Islet precursor cell (in vitro differentiated cells): Measurements from ENCODE around the gene GSTCD.
"Not testable (repeated sequence)": the region's sequence is repeated elsewhere in the genome, so short reads cannot be mapped to it uniquely, and the experiment has no call there.

Experiments
- DNase-seq: peaks from one replicate; pipeline ENCODE4 v3.0.0-alpha.2; 2018

Gene GSTCD

GRCh38 chr4:105808750-105809041 lies 100.1 kb downstream of the GSTCD start:
- peak; percentile 52 for DNase-seq

DNA sequence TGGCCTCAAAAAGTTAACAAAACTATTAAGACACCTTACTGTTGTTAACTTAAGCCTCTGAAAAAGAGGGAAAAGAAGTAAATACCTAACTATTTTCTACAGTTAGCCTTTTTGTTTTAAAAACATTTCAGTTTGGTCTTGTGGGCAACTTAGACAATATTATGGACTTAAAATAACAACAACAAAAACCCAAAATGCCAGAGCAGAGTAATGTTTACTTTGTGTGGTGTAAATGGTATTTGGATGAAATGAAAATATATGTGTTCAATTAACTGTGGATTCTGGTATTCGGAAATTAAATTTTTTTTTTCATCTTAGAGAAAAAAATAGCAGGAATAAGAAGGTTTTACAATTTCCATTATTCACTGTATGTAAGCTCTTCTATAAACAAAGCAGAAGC lies 107.1 kb downstream of the GSTCD start:
- no peak for DNase-seq

DNA sequence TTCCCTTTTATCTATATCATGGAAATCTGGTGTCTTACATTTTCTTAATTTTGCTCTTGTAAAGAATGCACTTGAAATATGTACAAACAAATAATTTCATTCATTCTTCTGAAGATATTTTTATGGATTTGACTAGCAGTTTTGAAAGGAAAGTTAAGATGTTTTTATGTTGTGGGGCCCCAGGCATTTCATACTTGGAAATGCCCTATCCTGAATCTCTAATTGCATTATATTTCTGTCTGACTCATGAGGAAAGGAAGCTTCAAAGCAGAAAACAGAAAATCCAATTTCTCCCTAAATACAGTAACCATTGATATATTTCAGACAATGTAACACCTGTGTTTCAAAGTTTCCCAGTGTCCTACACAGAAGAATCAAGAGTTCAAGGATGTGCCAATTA lies 113.5 kb downstream of the GSTCD start:
- DNase-seq: no peak

GRCh38 chr4:105828074-105828473 lies 119.5 kb downstream of the GSTCD start:
- DNase-seq: no peak

GRCh38 chr4:105831189-105831588 lies 122.6 kb downstream of the GSTCD start:
- no peak for DNase-seq

DNA sequence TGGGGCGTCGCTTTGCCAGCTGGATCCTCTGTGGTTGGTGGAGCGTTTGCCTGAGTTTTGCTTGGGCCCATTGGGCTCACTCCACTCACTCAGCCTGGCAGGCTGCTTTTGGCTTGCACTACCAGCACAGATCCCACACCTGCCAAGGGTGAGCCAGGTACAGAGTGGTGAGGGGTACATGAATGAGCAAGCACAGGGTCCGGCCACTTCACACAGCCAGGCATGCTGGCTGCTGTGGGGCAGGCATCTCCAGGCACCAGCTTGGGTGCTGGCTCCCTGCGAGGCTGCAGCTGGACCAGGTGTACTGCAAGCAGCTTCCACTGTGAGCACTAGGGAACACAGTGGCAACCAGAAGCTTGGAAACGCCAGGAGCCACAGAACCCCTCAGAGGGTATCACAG lies 126.6 kb downstream of the GSTCD start:
- DNase-seq: no peak

GRCh38 chr4:105836537-105836936 lies 128.0 kb downstream of the GSTCD start:
- DNase-seq: no peak

- no peak for DNase-seq
Observed at GRCh38 chr4:105837037-105837436, 128.5 kb downstream of the GSTCD start.

GRCh38 chr4:105838082-105838481 lies 129.5 kb downstream of the GSTCD start:
- DNase-seq: no peak

DNA sequence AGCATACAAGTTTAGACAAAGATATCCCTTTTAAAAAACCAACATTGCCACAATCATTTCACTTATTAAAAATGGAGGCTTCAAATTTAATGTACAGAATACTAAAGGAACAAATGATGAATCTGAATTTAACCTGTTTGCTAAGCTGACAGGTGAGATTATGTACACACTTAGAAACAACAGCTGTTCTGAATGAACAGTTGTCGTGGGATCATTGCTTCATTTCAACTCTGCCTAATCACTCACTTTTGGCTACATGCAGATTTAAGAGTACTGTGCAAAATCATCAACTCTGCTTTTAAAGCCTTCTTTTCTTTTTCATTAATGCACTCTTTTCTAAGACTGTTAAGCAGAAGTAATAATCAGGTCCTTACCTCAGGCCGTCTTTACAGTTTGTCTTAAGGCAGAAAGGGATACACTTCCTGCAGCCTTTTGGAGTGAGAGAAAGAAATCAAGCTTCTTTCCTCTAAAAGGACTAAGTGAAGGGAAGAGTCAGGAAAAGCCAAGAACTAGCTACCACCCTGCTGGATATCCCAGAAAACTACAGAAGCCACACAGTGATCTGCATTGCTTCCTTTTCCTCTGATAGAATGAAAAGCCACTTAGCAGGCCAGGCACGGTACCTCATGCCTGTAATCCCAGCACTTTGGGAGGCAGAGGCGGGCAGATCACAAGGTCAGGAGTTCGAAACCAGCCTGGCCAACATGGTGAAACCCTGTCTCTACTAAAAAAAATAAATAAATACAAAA lies 132.0 kb downstream of the GSTCD start:
- DNase-seq: no peak

GRCh38 chr4:105843941-105844340 lies 135.4 kb downstream of the GSTCD start:
- DNase-seq: no peak

DNA sequence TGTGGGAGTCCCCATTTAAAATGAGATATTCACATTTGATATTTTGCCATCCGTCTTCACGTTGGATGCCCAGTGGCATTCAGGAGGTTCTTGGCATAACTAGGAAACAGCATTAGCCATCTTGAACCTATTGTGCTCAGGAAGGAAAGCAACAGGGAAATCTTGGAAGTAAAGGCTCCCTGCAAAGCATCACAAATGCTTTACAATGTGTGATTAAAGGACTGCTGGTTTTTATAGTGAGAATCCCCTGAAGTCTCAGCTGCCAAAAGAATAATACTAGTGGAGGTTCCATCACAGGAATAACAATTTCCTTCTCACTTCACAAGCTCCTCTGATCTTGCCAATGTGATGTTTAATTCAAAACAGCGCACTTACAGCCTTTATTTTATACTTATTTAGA lies 137.0 kb downstream of the GSTCD start:
- no peak for DNase-seq

- not testable (repeated sequence) for DNase-seq
Observed at GRCh38 chr4:105848359-105848758, 139.8 kb downstream of the GSTCD start.

GRCh38 chr4:105851196-105851595 lies 142.6 kb downstream of the GSTCD start:
- no peak for DNase-seq

DNA sequence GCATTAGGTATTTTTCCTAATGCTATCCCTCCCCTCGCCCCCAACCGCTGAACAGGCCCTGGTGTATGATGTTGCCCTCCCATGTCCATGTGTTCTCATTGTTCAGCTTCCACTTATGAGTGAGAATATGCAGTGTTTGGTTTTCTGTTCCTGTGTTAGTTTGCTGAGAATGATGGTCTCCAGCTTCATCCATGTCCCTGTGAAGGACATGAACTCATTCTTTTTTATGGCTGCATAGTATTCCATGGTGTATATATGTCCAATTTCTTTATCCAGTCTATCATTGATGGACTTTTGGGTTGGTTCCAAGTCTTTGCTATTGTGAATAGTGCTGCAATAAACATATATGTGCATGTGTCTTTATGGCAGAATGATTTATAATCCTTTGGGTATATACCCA lies 143.6 kb downstream of the GSTCD start:
- not testable (repeated sequence) for DNase-seq

DNA sequence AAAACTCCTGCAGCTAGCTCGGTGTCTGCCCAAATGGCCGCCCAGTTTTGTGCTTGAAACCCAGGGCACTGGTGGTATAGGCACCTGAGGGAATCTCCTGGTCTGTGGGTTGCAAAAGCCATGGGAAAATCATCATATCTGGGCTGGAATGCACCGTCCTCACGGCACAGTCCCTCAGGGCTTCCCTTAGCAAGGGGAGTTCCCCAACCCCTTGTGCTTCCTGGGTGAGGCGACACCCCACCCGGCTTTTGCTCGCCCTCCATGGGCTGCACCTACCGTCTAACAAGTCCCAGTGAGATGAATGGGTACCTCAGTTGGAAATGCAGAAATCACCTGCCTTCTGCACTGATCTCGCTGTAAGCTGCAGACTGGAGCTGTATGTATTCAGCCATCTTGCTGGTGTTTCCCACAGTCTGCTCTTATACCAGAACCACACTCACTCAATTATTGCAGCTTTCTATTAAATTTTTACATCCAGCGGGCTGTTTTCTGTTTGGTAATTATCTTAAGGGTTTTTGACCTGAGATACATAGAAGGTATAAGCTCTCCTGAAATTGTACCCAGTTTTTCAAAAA lies 150.0 kb downstream of the GSTCD start:
- no peak for DNase-seq

DNA sequence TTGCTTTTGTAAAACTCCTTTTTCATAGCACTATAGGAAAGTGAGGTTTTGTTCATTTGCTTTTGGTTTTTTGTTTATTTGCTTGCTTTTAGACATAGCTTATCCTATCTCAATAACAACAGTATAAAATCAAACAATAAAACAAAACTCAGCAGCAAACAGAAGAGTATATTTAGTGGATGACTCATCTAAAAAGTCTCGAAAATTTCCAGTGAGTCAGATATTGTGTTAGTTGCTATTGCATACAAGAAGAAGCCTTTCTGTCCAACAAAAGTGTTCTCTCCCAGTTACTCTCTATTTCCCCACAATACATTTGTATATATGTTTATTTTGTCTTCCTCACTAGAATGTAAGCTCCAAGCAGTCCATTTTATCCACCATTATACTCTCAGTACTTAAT lies 150.6 kb downstream of the GSTCD start:
- no peak for DNase-seq

DNA sequence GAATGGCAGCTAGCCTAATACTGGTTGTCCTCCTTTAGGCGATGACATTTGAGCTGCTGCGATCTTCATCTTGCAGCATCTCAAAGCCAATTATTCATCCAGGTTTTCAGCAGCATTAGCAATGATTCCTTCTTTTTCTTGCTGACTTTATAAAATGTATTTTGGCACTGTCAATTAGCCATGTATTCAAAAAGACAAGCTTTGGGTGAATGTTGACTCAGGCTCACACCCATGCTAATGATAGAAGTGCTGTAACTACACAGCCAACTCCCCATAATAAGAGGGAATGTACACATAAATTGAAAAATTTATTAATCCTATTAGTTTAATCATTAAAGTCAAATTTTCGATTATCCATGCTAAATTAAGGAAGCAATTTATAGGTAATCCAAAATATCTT lies 162.4 kb downstream of the GSTCD start:
- no peak for DNase-seq

DNA sequence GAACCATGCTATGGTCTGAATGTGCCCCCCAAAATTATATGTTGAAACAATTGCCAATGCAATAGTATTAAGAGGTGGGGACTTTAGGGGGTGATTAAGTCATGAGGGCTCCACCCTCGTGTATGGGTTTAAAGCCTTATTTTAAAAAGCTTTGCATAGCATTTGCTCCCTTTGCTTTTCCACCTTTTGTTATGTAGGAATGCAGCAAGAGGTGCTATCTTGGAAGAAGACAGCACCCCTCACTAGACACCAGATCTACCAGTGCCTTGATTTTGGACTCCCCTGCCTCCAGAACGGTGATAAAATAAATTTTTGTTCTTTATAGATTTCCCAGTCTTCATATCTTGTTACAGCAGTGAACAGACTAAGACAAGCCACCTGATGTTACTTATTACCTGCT lies 163.4 kb downstream of the GSTCD start:
- no peak for DNase-seq

DNA sequence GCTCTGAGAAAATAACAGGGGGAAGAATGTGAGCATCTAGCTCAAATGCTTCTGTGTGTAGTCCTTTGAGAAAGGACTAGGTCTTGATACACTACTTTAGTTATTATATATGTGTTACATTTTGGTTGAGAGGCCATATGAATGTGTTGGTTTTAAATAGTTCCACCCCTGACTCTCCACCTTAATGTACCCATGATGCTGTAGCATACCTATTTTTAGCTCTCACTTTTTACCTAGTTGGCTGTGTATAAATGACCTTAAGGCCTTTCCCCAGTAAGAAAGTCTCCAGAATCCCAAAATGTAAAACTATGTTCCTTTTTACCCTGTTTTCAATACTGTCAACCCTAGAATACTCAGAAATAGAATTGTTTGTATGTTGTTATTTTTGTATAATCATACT lies 166.6 kb downstream of the GSTCD start:
- no peak for DNase-seq

- DNase-seq: no peak
Observed at GRCh38 chr4:105878668-105879067, 170.1 kb downstream of the GSTCD start.

DNA sequence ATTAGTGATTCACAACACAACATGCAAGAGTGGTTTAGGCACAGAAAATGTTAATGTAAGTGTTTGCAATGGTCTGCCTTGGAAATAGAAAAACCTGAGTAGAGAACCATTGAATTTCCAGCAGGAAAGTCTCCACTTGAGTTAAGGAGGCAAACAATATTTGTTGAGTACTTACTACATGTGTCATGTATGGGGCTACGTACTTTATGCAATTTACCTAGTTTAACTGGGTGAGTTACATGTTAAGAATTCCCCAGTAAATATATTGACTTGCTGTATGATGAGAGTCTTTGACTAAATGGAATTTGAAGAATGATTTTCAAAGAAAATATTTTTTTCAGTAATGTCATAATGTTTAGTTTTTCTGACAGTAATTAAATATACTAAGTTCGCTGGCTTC lies 178.9 kb downstream of the GSTCD start:
- no peak for DNase-seq

DNA sequence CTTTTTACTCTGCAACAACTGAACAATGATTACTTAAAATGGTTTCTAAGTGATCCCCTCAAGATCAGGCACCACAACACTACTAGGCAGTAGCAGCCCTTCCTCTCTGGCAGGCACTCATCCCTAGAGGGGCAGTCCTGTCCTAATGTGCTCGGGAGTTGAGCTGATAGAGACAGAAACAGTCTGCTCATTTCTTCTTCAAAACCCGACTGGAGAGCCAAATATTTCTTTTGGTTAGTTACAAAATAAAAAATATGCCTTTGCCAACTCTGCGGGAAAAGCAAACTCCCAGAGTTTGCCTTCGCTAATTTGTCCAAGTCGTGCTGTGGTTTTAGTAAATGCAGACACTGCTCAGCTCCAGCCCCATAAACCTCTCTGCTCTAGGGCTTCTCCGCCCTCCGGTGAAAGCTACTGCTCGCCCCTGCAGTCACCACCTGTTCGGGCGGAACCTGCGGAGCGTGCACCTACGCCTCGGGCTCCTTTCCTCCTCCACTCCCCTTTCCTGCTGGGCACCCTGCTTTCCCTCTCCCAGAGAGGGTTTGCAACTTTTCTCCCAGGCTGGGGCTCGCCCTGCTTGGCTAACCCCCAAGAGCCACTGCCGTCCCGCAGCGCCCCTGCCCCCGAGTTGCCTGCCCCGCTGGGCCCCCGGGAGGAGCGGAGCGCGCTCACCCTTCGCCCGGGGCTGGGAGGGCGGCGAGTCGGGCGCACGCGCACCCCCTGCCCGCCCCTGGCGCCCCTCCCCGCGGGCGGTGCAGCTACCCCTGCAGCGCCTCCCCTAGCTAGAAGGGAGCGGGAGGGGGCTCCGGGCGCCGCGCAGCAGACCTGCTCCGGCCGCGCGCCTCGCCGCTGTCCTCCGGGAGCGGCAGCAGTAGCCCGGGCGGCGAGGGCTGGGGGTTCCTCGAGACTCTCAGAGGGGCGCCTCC lies 186.3 kb downstream of the GSTCD start, which contains the start of gene NPNT:
NPNT (plus strand) TSS at position 812 of the 923 bp plus-strand sequence. CDS start 182 bp downstream, outside the sequence.
- peak; percentile 77 for DNase-seq
